ENCODE measurements around the gene CEP192. TPM values are rescaled to one million over a fixed set of nuclear protein-coding genes. Genes with fewer than 3 reads are reported as not detected.

Gene CEP192
- total RNA-seq, 1 experiment from 2014 or later = 24.3 TPM

- no peak for TF ChIP-seq MAX (IDR thresholded peaks at IDR 0.05)
Measured at GRCh38 chr18:12958478-12958877, 32.7 kb upstream of the CEP192 start (continued).

- ChIA-PET CTCF (no interaction called here), POLR2A (no interaction called here)
- no peak for ATAC-seq
Measured at GRCh38 chr18:12960395-12960794, 30.8 kb upstream of the CEP192 start.

More at GRCh38 chr18:12960395-12960794, 30.8 kb upstream of the CEP192 start:
- no peak for TF ChIP-seq SP1 (IDR thresholded peaks at IDR 0.05; ENCODE audit: low read depth)
- TF ChIP-seq ZBTB33 (IDR thresholded peaks at IDR 0.05; ENCODE audit: extremely low read depth, insufficient replicate concordance, low read length) = no peak
- TF ChIP-seq REST (IDR thresholded peaks at IDR 0.05; ENCODE audit: low read depth) = no peak
- no peak for TF ChIP-seq EZH2 (IDR thresholded peaks at IDR 0.05)
- no peak for TF ChIP-seq JUND (IDR thresholded peaks at IDR 0.05)
- no peak for TF ChIP-seq EGR1 (IDR thresholded peaks at IDR 0.05; ENCODE audit: low read depth)
- no peak for TF ChIP-seq POLR2A (IDR thresholded peaks at IDR 0.05; ENCODE audit: borderline replicate concordance, extremely low read depth, insufficient read depth, insufficient read length)
- TF ChIP-seq TCF7L2 (IDR thresholded peaks at IDR 0.05; ENCODE audit: borderline replicate concordance, extremely low read depth, insufficient read depth, insufficient read length) = no peak
- TF ChIP-seq ZFX (IDR thresholded peaks at IDR 0.05) = no peak
- 0 out of 2 replicates have a peak, but pooled peaks cover 7% of the 10 kb centered on the region for H4K20me1 ChIP-seq (ENCODE audit: insufficient read depth)
- H3K9me3 ChIP-seq (ENCODE audit: control insufficient read depth in 1 of 2, insufficient read depth in 1 of 2, low read depth in 1 of 2, low read length in 2 of 2) = no peaks in the 10 kb centered on the region
- H3K36me3 ChIP-seq (ENCODE audit: control insufficient read depth in 1 of 2, insufficient read depth in 2 of 2, low read length in 2 of 2) = peaks cover 22 to 32% of the 10 kb centered on the region in 2 experiments
- no peaks in the 10 kb centered on the region for H3K27me3 ChIP-seq (ENCODE audit: insufficient read depth, low read length)
- no peak overlapping the region for H3K4me2 ChIP-seq (ENCODE audit: low read length)
- H3K27ac ChIP-seq (ENCODE audit: low read depth, low read length) = no peak overlapping the region
- no peak overlapping the region for H2AFZ ChIP-seq (ENCODE audit: low read depth, low read length, poor library complexity, severe bottlenecking)
- H3K9me2 ChIP-seq (ENCODE audit: insufficient read depth) = no peaks in the 10 kb centered on the region
- no peak overlapping the region for H3K9ac ChIP-seq (ENCODE audit: low read length)
- RAD21 ChIA-PET (ENCODE audit: low non-redundant PET in 1 of 2, low total read pairs in 2 of 2, uncharacterized antibody in 2 of 2, unreplicated experiment in 2 of 2) = no interaction called here
- intact Hi-C loops (cut with micrococcal nuclease) = no loop called here
- H3K79me2 ChIP-seq (ENCODE audit: insufficient read depth, low read length) = peaks cover 71% of the 10 kb centered on the region
- no peak overlapping the region for H3K4me3 ChIP-seq (replicated peaks in 1 of 2; ENCODE audit: low read depth in 1 of 2, low read length in 2 of 2)
- DNase-seq (ENCODE audit: low read depth, low spot score) = no peak
- BruUV-seq (replicated peaks) = no TSS peak
- H3K4me1 ChIP-seq (ENCODE audit: control insufficient read depth in 1 of 2, insufficient read depth in 2 of 2, low read length in 2 of 2) = no peaks in the 10 kb centered on the region
